NCI-H2107 (cell line): ENCODE results near the gene MBOAT2.

Experiments
- DNase-seq: peaks from one replicate; lab custom pipeline; 2025; lab: John Stamatoyannopoulos, UW

Gene MBOAT2

GRCh38 chr2:8858264-8858663, 145.2 kb downstream of the MBOAT2 start:
- no peak for DNase-seq

GRCh38 chr2:8857709-8858108, 145.8 kb downstream of the MBOAT2 start:
- no peak for DNase-seq

GRCh38 chr2:8856176-8856575, 147.3 kb downstream of the MBOAT2 start:
- DNase-seq: no peak

GRCh38 chr2:8855010-8855409, 148.5 kb downstream of the MBOAT2 start:
- no peak for DNase-seq

GRCh38 chr2:8853426-8853825, 150.1 kb downstream of the MBOAT2 start:
- DNase-seq: no peak

- no peak for DNase-seq
These were observed 151.5 kb downstream of the MBOAT2 start for GRCh38 chr2:8851811-8852560.

- DNase-seq: no peak
These were observed 152.5 kb downstream of the MBOAT2 start for GRCh38 chr2:8850845-8851487.

- no peak for DNase-seq
These were observed 154.2 kb downstream of the MBOAT2 start for GRCh38 chr2:8849327-8849726.

- no peak for DNase-seq
These were observed 155.0 kb downstream of the MBOAT2 start for GRCh38 chr2:8848328-8849100.

GRCh38 chr2:8847400-8847799, 156.1 kb downstream of the MBOAT2 start:
- no peak for DNase-seq

GRCh38 chr2:8841932-8842331, 161.6 kb downstream of the MBOAT2 start:
- no peak for DNase-seq

GRCh38 chr2:8840475-8841091, 162.9 kb downstream of the MBOAT2 start:
- no peak for DNase-seq

GRCh38 chr2:8839189-8839965, 164.1 kb downstream of the MBOAT2 start:
- no peak for DNase-seq

- DNase-seq: no peak
These were observed 165.7 kb downstream of the MBOAT2 start for GRCh38 chr2:8837795-8838140.

GRCh38 chr2:8836971-8837794, 166.3 kb downstream of the MBOAT2 start, which contains the start of gene KIDINS220:
KIDINS220 (minus strand) TSS chr2:8837613; CDS start chr2:8827093, 10,520 bp downstream.
- DNase-seq: peak; percentile 78

GRCh38 chr2:8835279-8835678, 168.2 kb downstream of the MBOAT2 start:
- DNase-seq: no peak

GRCh38 chr2:8833853-8834252, 169.6 kb downstream of the MBOAT2 start:
- DNase-seq: no peak

GRCh38 chr2:8831516-8831915, 172.0 kb downstream of the MBOAT2 start:
- no peak for DNase-seq

GRCh38 chr2:8827729-8828128, 175.8 kb downstream of the MBOAT2 start:
- no peak for DNase-seq

GRCh38 chr2:8822218-8822617, 181.3 kb downstream of the MBOAT2 start:
- no peak for DNase-seq
